ENCODE results near the gene PDE4D.

DNA sequence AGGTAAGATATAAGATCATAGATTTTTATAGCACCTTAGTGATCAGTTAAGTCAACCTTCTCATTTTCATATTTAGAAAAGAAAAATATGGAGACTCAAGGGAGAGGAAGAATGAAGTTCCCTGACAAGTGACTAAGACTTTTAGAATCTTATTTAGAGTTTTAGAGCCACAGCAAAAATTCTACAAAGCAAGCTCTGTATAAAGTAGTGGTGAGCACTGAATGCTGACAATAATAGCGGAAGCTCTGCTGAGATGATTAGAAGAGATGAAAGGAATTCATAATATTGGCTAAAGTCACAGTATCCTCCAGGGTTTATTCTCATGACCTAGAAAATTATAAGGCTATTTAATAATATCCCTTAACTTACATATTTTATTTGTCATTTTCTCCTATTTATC is 316.0 kb downstream of the PDE4D start:
- TF ChIP-seq POLR2A (IDR thresholded peaks at IDR 0.05), result no peak
- TF ChIP-seq, protein P1, sequence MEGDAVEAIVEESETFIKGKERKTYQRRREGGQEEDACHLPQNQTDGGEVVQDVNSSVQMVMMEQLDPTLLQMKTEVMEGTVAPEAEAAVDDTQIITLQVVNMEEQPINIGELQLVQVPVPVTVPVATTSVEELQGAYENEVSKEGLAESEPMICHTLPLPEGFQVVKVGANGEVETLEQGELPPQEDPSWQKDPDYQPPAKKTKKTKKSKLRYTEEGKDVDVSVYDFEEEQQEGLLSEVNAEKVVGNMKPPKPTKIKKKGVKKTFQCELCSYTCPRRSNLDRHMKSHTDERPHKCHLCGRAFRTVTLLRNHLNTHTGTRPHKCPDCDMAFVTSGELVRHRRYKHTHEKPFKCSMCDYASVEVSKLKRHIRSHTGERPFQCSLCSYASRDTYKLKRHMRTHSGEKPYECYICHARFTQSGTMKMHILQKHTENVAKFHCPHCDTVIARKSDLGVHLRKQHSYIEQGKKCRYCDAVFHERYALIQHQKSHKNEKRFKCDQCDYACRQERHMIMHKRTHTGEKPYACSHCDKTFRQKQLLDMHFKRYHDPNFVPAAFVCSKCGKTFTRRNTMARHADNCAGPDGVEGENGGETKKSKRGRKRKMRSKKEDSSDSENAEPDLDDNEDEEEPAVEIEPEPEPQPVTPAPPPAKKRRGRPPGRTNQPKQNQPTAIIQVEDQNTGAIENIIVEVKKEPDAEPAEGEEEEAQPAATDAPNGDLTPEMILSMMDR (IDR thresholded peaks at IDR 0.05), result no peak
- no peak for TF ChIP-seq POLR2AphosphoS5 (IDR thresholded peaks at IDR 0.05)
- no peak for TF ChIP-seq EP300 (IDR thresholded peaks at IDR 0.05)
